ENCODE measurements around the gene CNTN5. TPM values are rescaled to one million over a fixed set of nuclear protein-coding genes. Genes with fewer than 3 reads are reported as not detected.

CNTN5 gene
- total RNA-seq, 2 donors from 2014 or later = not detected

GRCh38 chr11:99327066-99327465, 306.3 kb downstream of the CNTN5 start:
- no peak for DNase-seq
- H3K4me3 ChIP-seq = no peak overlapping the region
- no peaks in the 10 kb centered on the region for H3K36me3 ChIP-seq
- no peak overlapping the region for H3K27ac ChIP-seq
- H3K27me3 ChIP-seq = no peaks in the 10 kb centered on the region
- no peaks in the 10 kb centered on the region for H3K4me1 ChIP-seq
- no peaks in the 10 kb centered on the region for H3K9me3 ChIP-seq
- intact Hi-C loops (cut with DNase I) = no loop called here
- TF ChIP-seq CTCF (IDR thresholded peaks at IDR 0.05) = no peak
- H3K9ac ChIP-seq (ENCODE audit: low read depth in 2 of 2, low read length in 2 of 2) = no peak overlapping the region

- Histone ChIP-seq H3K9me3 (no peaks in the 10 kb centered on the region), H3K4me3 (no peak overlapping the region), H3K36me3 (no peaks in the 10 kb centered on the region), H3K27ac (no peak overlapping the region), H3K27me3 (no peaks in the 10 kb centered on the region), H3K9ac (ENCODE audit: low read depth in 2 of 2, low read length in 2 of 2) (no peak overlapping the region), H3K4me1 (no peaks in the 10 kb centered on the region)
- DNase-seq = no peak
- intact Hi-C loops (cut with DNase I) = no loop called here
- TF ChIP-seq CTCF (IDR thresholded peaks at IDR 0.05) = no peak
Observed at GRCh38 chr11:99327527-99327926, 306.8 kb downstream of the CNTN5 start.

GRCh38 chr11:99333621-99334020, 312.9 kb downstream of the CNTN5 start:
- Histone ChIP-seq H3K4me1 (no peaks in the 10 kb centered on the region), H3K9ac (ENCODE audit: low read depth in 2 of 2, low read length in 2 of 2) (no peak overlapping the region), H3K9me3 (no peaks in the 10 kb centered on the region), H3K27me3 (no peaks in the 10 kb centered on the region), H3K36me3 (no peaks in the 10 kb centered on the region), H3K27ac (no peak overlapping the region), H3K4me3 (no peak overlapping the region)
- no peak for DNase-seq
- TF ChIP-seq CTCF (IDR thresholded peaks at IDR 0.05) = no peak
- intact Hi-C loops (cut with DNase I) = no loop called here

- Histone ChIP-seq H3K36me3 (no peaks in the 10 kb centered on the region), H3K27ac (no peak overlapping the region), H3K27me3 (no peaks in the 10 kb centered on the region), H3K9me3 (no peaks in the 10 kb centered on the region), H3K4me3 (no peak overlapping the region), H3K4me1 (no peaks in the 10 kb centered on the region), H3K9ac (ENCODE audit: low read depth in 2 of 2, low read length in 2 of 2) (no peak overlapping the region)
- no peak for DNase-seq
- TF ChIP-seq CTCF (IDR thresholded peaks at IDR 0.05) = no peak
- intact Hi-C loops (cut with DNase I) = no loop called here
Observed at GRCh38 chr11:99343117-99343516, 322.4 kb downstream of the CNTN5 start.

- H3K9ac ChIP-seq (ENCODE audit: low read depth in 2 of 2, low read length in 2 of 2) = no peak overlapping the region
- H3K36me3 ChIP-seq = no peaks in the 10 kb centered on the region
- H3K27ac ChIP-seq = no peak overlapping the region
- intact Hi-C loops (cut with DNase I) = no loop called here
- DNase-seq = no peak
- no peak overlapping the region for H3K4me3 ChIP-seq
- TF ChIP-seq CTCF (IDR thresholded peaks at IDR 0.05) = no peak
- no peaks in the 10 kb centered on the region for H3K9me3 ChIP-seq
- no peaks in the 10 kb centered on the region for H3K27me3 ChIP-seq
- H3K4me1 ChIP-seq = no peaks in the 10 kb centered on the region
Observed at GRCh38 chr11:99349151-99349673, 328.5 kb downstream of the CNTN5 start.
